DMS53 treated with DMSO at 0.1 percent for 48 hours (cell line): Measurements from ENCODE around the gene RAB11B.
A peak's percentile ranks its signal among the peaks of the same experiment; 100 is the strongest.
"Not testable (repeated sequence)": the region's sequence is repeated elsewhere in the genome, so short reads cannot be mapped to it uniquely, and the experiment has no call there.

Experiments used
- DNase-seq: peaks from one replicate; lab custom pipeline; 2025; ENCODE audit not compliant: unreplicated experiment; lab: John Stamatoyannopoulos, UW

The RAB11B gene

GRCh38 chr19:8370176-8371010, 19.8 kb upstream of the RAB11B start:
- DNase-seq = no peak

- DNase-seq = no peak
Observed at GRCh38 chr19:8371011-8371804, 19.0 kb upstream of the RAB11B start.

- DNase-seq = no peak
Observed at GRCh38 chr19:8373867-8374813, 16.0 kb upstream of the RAB11B start.

GRCh38 chr19:8375766-8376165, 14.4 kb upstream of the RAB11B start:
- DNase-seq = not testable (repeated sequence)

GRCh38 chr19:8376373-8376974, 13.7 kb upstream of the RAB11B start:
- DNase-seq = not testable (repeated sequence)

- no peak for DNase-seq
Observed at GRCh38 chr19:8377598-8377997, 12.6 kb upstream of the RAB11B start.

GRCh38 chr19:8379156-8379891, 10.8 kb upstream of the RAB11B start:
- not testable (repeated sequence) for DNase-seq

- not testable (repeated sequence) for DNase-seq
Observed at GRCh38 chr19:8384569-8384968, 5.6 kb upstream of the RAB11B start.

- not testable (repeated sequence) for DNase-seq
Observed at GRCh38 chr19:8385103-8385502, 5.1 kb upstream of the RAB11B start.

GRCh38 chr19:8385566-8385965, 4.6 kb upstream of the RAB11B start:
- DNase-seq = peak; percentile 58

- DNase-seq = not testable (repeated sequence)
Observed at GRCh38 chr19:8386419-8386818, 3.7 kb upstream of the RAB11B start.

GRCh38 chr19:8386990-8387389, 3.2 kb upstream of the RAB11B start:
- no peak for DNase-seq

GRCh38 chr19:8387688-8388611, 2.2 kb upstream of the RAB11B start:
- peak; percentile 93 for DNase-seq

- no peak for DNase-seq
Observed at GRCh38 chr19:8388612-8388958, 1.6 kb upstream of the RAB11B start.

- peak; percentile 60 for DNase-seq
Observed at GRCh38 chr19:8390617-8390981, 439 bp downstream of the RAB11B start.

GRCh38 chr19:8391198-8392016, 1.2 kb downstream of the RAB11B start:
- no peak for DNase-seq

- no peak for DNase-seq
Observed at GRCh38 chr19:8392017-8392591, 1.9 kb downstream of the RAB11B start.
